Fibroblast of lung (primary cell): ENCODE measurements around the gene ZNF558. TPM values are rescaled to one million over a fixed set of nuclear protein-coding genes. Genes with fewer than 3 reads are reported as not detected.

ENCODE experiments used
- DNase-seq, 2 donors: peaks; one replicate each; pipeline versions ENCODE4 v3.0.0 to v3.0.0-alpha.2; 2010; ENCODE audit warnings: low read depth in 2 of 2
- H2AFZ ChIP-seq: 2 replicates; pipeline ENCODE4 v1.5.1; 2012; ENCODE audit warnings: low read length, control low read depth, inconsistent platforms
- H3K27ac ChIP-seq: 2 replicates; pipeline ENCODE4 v1.5.1; 2011; ENCODE audit warnings: low read length, control low read depth; ENCODE audit not compliant: insufficient read depth
- H3K27me3 ChIP-seq: 2 replicates; pipeline ENCODE4 v1.5.1; 2011; ENCODE audit warnings: mild to moderate bottlenecking, low read length; ENCODE audit not compliant: control insufficient read depth, insufficient read depth
- H3K36me3 ChIP-seq: 2 replicates; pipeline ENCODE4 v1.5.1; 2011; ENCODE audit warnings: low read length; ENCODE audit not compliant: control insufficient read depth, insufficient read depth
- H3K4me1 ChIP-seq: 2 replicates; pipeline ENCODE4 v1.5.1; 2011; ENCODE audit warnings: low read length; ENCODE audit not compliant: control insufficient read depth, insufficient read depth; ENCODE audit errors: extremely low read depth
- H3K4me2 ChIP-seq: 2 replicates; pipeline ENCODE4 v1.5.1; 2011; ENCODE audit warnings: low read length, control low read depth; ENCODE audit not compliant: insufficient read depth; ENCODE audit errors: extremely low read depth
- H3K4me3 ChIP-seq, 4 experiments: fragments of 200-600 bp in 1 of 4; sonication (generic) in 1 of 4; replicated peaks in 1 of 4; 2 replicates each; pipeline ENCODE4 v1.5.1; 2011 to 2016; ENCODE audit warnings: low read length in 4 of 4, low read depth in 3 of 4, mild to moderate bottlenecking in 3 of 4, control low read depth in 2 of 4, inconsistent platforms in 1 of 4, mixed read lengths in 1 of 4; ENCODE audit not compliant: insufficient read depth in 1 of 4; ENCODE audit errors: control extremely low read depth in 1 of 4
- H3K79me2 ChIP-seq: 2 replicates; pipeline ENCODE4 v1.5.1; 2012; ENCODE audit warnings: mild to moderate bottlenecking, low read length, inconsistent platforms; ENCODE audit not compliant: control insufficient read depth, insufficient read depth
- H3K9ac ChIP-seq: 2 replicates; pipeline ENCODE4 v1.5.1; 2011; ENCODE audit warnings: mild to moderate bottlenecking, low read length, control low read depth; ENCODE audit not compliant: insufficient read depth
- H3K9me3 ChIP-seq: 2 replicates; pipeline ENCODE4 v1.5.1; 2012; ENCODE audit warnings: low read depth, low read length; ENCODE audit not compliant: control insufficient read depth, insufficient read depth
- H4K20me1 ChIP-seq: 2 replicates; pipeline ENCODE4 v1.5.1; 2011; ENCODE audit warnings: low read length; ENCODE audit not compliant: control insufficient read depth, insufficient read depth; ENCODE audit errors: extremely low read depth
- EZH2 ChIP-seq: IDR thresholded peaks from 2 replicates; pipeline ENCODE4 v1.5.1; 2012; ENCODE audit warnings: low read length, control low read depth, mild to moderate bottlenecking; ENCODE audit errors: missing control alignments
- polyA plus RNA-seq, 2 donors: library from polyadenylated mRNA; depleted of rRNA in 1 of 2; stranded (reverse) in 1 of 2; unstranded in 1 of 2; fragments of >200 nt; gene quantifications; 2 replicates each; pipeline ENCODE4 v1.2.1, GENCODE V29; 2011 to 2012; ENCODE audit warnings: missing spikeins in 1 of 2
- total RNA-seq: library from RNA; depleted of rRNA; stranded (reverse); fragments of >200 nt; gene quantifications from 2 replicates; pipeline ENCODE4 v1.2.1, GENCODE V29; 2014
- TF ChIP-seq, protein P1 (sequence below), 2 donors: IDR thresholded peaks in 1 of 2; conservative IDR thresholded peaks in 1 of 2; 1 replicate in 1 of 2; 2 replicates in 1 of 2; pipeline ENCODE4 v1.5.1; 2011 to 2012; ENCODE audit warnings: low read length in 2 of 2, control low read depth in 1 of 2, inconsistent platforms in 1 of 2, low read depth in 1 of 2, mild to moderate bottlenecking in 1 of 2

ZNF558 gene
- total and polyA plus RNA-seq, 2 donors (not counting 1 experiment from before 2014, with no cell fraction given) = 17.2 to 38.6 TPM

DNA sequence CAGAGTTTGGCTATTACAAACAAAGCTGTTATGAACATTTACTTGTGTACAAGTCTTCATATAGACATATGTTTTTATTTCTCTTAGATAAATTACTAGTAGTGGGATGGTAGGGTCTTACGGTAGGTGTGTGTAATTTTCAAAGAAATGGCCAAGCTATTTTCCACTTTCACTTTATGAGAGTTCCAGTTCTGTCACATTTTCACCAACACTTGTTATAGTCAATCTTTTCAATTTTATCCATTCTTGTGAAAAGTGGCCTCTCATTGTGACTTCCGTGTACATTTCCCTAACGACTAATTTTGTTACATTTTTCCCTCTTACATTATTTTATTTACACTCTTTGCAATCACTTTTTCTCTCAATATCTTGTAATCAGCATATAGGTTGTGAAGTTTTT, 18.4 kb upstream of the ZNF558 start:
- H3K79me2 ChIP-seq = no peaks in the 10 kb centered on the region
- no peak overlapping the region for H3K27ac ChIP-seq
- no peaks in the 10 kb centered on the region for H3K36me3 ChIP-seq
- no peaks in the 10 kb centered on the region for H3K27me3 ChIP-seq
- no peak overlapping the region for H3K4me2 ChIP-seq
- H3K9ac ChIP-seq = no peak overlapping the region
- H4K20me1 ChIP-seq = no peaks in the 10 kb centered on the region
- no peak overlapping the region for H3K4me3 ChIP-seq
- H3K4me1 ChIP-seq = no peaks in the 10 kb centered on the region
- TF ChIP-seq, protein P1, sequence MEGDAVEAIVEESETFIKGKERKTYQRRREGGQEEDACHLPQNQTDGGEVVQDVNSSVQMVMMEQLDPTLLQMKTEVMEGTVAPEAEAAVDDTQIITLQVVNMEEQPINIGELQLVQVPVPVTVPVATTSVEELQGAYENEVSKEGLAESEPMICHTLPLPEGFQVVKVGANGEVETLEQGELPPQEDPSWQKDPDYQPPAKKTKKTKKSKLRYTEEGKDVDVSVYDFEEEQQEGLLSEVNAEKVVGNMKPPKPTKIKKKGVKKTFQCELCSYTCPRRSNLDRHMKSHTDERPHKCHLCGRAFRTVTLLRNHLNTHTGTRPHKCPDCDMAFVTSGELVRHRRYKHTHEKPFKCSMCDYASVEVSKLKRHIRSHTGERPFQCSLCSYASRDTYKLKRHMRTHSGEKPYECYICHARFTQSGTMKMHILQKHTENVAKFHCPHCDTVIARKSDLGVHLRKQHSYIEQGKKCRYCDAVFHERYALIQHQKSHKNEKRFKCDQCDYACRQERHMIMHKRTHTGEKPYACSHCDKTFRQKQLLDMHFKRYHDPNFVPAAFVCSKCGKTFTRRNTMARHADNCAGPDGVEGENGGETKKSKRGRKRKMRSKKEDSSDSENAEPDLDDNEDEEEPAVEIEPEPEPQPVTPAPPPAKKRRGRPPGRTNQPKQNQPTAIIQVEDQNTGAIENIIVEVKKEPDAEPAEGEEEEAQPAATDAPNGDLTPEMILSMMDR (conservative IDR thresholded peaks at IDR 0.05 in 1 of 2, IDR thresholded peaks at IDR 0.05 in 1 of 2; ENCODE audit: low read depth in 1 of 2, low read length in 2 of 2) = no peak
- no peak for TF ChIP-seq EZH2
- no peak overlapping the region for H2AFZ ChIP-seq
- no peaks in the 10 kb centered on the region for H3K9me3 ChIP-seq
- no peak for DNase-seq

DNA sequence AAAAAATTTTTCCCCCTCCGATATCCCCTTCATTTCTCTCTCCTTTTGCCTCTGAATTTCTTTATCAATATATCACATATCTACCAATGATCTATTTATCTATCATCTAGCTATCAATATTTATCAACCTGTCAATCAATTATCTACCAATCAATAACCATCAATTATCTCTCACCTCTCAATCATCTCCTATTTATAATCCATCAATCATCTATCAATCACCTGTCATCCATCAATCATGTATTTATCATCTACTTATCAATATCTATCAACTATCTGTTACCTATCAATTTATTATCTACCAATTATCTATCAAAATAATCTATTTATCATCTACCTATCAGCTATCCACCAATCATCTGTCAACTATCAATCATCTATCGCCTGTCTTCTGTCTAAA, 17.1 kb upstream of the ZNF558 start:
- H4K20me1 ChIP-seq = no peaks in the 10 kb centered on the region
- no peak for DNase-seq
- H3K27ac ChIP-seq = no peak overlapping the region
- no peak overlapping the region for H3K4me3 ChIP-seq
- no peak overlapping the region for H3K4me2 ChIP-seq
- TF ChIP-seq EZH2 = no peak
- TF ChIP-seq, protein P1 (conservative IDR thresholded peaks at IDR 0.05 in 1 of 2, IDR thresholded peaks at IDR 0.05 in 1 of 2; ENCODE audit: low read depth in 1 of 2, low read length in 2 of 2) = no peak
- no peaks in the 10 kb centered on the region for H3K36me3 ChIP-seq
- no peak overlapping the region for H2AFZ ChIP-seq
- no peaks in the 10 kb centered on the region for H3K27me3 ChIP-seq
- H3K4me1 ChIP-seq = no peaks in the 10 kb centered on the region
- H3K9ac ChIP-seq = no peak overlapping the region
- H3K79me2 ChIP-seq = no peaks in the 10 kb centered on the region
- no peaks in the 10 kb centered on the region for H3K9me3 ChIP-seq

DNA sequence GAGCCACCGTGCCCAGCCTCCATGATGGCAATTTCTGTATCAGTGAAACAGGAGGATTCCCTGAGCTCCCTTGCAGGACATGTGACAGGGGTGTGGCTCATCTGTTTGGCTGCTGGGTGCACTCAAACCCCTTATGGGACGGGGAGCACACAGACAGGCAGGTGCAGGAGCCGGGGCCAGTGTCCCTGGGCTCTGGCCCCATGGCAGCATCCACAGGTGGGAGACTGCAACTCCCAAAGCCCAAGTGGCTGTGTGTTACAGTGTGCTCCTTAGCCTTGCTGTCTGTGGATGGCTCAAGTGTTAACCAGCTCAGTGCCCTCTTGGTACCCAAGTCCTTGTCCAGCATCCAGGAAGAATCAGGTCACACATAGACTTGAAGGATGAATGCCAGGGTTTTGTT, 14.7 kb upstream of the ZNF558 start:
- H3K36me3 ChIP-seq = no peaks in the 10 kb centered on the region
- no peaks in the 10 kb centered on the region for H3K27me3 ChIP-seq
- H3K9me3 ChIP-seq = no peaks in the 10 kb centered on the region
- no peak overlapping the region for H3K9ac ChIP-seq
- H3K4me2 ChIP-seq = no peak overlapping the region
- H4K20me1 ChIP-seq = no peaks in the 10 kb centered on the region
- DNase-seq = no peak
- no peaks in the 10 kb centered on the region for H3K79me2 ChIP-seq
- no peak overlapping the region for H3K4me3 ChIP-seq
- no peak overlapping the region for H2AFZ ChIP-seq
- H3K4me1 ChIP-seq = no peaks in the 10 kb centered on the region
- TF ChIP-seq, protein P1 (conservative IDR thresholded peaks at IDR 0.05 in 1 of 2, IDR thresholded peaks at IDR 0.05 in 1 of 2; ENCODE audit: low read depth in 1 of 2, low read length in 2 of 2) = no peak
- no peak for TF ChIP-seq EZH2
- H3K27ac ChIP-seq = no peak overlapping the region
